HTERT RPE-1 (cell line): Measurements from ENCODE around the gene INPP5E.

Experiments used
- in situ Hi-C: fragments of 300-500 bp; cut with MboI; formaldehyde crosslinking; loops from 4 replicates; pipeline ENCODE4 v1.14.3; 2020; ENCODE audit warnings: low sequenced_read_pairs

The INPP5E gene

GRCh38 chr9:136448655-136449054, 9.0 kb upstream of the INPP5E start:
- in situ Hi-C loops, result no loop called here

DNA sequence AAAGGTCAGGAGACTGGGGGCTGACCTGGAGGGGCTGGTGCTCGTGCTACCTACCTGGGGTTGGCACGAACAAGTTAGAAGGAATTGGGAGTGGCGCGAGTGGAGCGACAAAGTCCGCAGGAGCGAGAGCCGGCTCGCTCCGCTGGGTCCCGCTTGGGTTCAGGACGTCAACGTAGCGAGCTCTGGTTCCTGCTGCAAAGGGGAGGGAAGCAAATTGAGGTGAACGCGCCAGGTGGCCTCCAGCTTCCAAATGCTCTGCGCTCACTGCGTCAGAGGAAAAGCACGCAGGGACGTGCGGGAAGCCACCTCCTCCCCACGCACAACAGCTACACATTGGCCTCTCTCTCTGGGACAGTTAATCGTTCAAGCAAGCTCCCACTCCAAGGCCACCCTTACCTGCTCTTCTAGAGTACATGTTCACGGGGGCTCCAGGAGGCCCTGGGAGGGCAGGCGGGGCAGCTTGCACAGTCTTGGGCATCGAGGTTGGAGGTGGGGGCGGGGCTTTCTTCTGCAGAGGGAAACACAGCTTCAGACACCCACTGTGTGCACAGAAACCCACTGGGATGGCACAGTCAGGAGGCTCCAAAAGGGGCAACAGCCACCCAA, 7.6 kb upstream of the INPP5E start:
- in situ Hi-C loops, result no loop called here

- in situ Hi-C loops, result no loop called here
Observed at GRCh38 chr9:136445799-136446198, 6.2 kb upstream of the INPP5E start.

DNA sequence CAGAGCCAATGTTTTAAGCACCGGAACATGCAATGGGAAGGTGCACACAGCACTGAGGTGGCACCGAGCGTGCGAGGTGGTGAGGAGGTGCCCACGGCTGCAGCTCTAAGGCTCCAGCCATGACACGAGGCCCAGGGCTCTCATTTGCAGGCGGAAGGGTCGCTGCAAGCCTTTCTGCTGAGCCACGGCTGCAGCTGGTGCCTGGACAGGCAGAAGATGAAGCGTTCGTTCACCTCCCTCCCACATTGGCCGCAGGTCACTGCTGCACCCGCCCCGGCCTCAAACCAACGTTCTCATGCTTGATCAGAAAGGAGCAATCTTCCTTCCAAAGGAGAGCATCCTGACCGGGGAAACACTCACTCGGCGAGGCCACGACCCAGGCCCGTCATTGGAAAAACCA, 4.5 kb upstream of the INPP5E start:
- in situ Hi-C loops, result no loop called here

- in situ Hi-C loops, result no loop called here
Observed at GRCh38 chr9:136443687-136444086, 4.0 kb upstream of the INPP5E start.

DNA sequence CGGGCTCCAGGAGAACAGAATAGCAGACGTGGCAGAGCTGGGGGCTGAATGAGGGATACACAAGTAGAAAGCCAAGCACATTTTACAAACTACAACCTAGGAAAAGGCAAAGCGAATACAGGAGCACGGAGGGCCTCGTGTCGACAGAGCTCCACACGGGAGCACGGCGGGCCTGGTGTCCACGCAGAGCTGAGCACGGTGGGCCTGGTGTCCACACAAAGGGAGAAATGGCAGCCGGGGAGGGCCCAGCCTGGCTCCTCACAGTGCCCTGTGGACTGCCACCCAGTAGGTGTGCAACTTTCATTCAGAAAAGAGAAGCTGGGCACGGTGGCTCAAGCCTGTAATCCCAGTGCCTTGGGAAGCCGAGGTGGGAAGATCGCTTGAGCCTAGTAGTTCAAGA, 3.4 kb upstream of the INPP5E start:
- in situ Hi-C loops, result no loop called here

- in situ Hi-C loops, result no loop called here
Observed at GRCh38 chr9:136442265-136442664, 2.6 kb upstream of the INPP5E start.

DNA sequence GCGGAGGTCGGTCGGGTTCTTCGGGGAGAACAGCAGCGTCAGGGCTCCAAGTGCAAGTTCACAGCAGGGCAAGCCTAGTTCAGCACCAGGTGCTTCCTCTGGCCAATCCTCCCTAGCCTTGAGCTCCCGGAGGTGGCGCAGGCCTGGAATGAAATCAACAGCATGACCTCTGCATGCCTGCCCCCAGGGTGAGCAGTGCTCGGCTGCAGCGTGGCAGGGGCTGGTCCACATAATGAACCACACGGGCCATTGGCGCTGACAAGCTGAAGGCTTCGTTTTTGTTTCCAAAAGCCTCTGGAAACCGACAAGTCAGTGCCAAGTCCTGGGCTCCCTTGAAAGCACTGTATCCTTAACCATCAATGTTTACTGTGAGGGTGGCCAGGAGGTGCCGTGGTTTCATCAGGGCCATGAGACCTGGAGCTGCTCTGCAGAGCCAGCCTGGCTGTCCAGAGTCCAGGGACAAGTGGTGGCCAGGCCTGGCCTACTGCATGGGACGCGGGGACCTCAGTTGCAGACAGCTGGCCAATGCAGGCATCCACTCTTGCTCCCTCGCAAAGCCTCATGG, 2.1 kb upstream of the INPP5E start:
- in situ Hi-C loops, result no loop called here

DNA sequence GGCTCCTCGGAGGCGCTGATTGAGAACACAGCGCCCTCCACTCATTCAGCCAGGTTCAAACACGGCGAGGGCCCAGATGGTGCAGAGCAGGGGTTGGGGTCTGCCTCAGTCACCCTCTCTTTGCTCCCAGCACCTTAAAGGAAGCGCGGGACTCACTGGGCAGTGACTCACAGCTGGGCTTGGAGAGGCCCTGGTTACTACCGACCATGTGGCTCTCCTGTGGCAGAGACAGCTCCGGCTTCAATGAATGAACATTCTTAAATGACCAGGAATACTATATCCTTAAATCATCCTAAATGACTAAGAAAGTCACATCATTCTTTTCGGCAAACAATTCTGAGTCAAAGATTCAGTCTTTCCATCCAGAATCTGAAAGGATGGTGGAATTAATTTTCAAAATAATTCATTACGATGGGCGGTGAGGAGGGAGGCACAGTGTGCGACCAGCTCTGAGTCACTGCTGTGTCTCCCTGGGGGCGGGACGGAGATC, 1.6 kb upstream of the INPP5E start:
- in situ Hi-C loops, result no loop called here

- in situ Hi-C loops, result no loop called here
Observed at GRCh38 chr9:136438548-136439480, 831 bp downstream of the INPP5E start.

- in situ Hi-C loops, result no loop called here
Observed at GRCh38 chr9:136437839-136438547, 1.7 kb downstream of the INPP5E start.

GRCh38 chr9:136437430-136437829, 2.2 kb downstream of the INPP5E start:
- in situ Hi-C loops, result no loop called here

GRCh38 chr9:136436055-136436634, 3.5 kb downstream of the INPP5E start:
- in situ Hi-C loops, result no loop called here

DNA sequence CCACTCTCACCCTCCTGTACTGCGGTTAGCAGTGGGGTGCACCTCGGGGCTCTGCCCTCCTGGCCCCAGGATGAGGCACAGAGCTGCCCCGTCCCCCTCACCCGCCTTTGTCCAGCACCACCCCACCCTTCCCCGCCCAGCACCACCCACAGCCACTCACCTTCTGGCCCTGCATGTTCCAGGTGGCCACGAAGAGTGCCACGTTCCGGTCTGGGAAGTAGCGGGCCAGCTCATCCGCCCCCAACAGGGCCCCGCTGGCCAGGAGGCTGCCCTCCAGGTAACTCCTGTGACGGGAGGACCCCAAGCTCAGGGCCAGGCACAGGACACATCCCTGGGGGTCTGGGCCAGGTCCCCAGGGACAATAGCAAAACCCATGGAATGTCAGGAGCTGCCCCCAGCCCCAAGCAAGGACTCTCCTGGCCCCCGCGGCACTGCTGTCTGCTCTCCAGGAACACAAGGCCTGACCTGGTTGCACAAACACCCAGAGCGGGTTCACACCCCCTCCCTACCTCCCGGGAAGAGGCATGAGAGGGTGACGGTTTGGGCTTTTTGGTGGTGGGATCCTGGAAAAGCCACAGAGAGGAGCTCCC, 5.0 kb downstream of the INPP5E start:
- in situ Hi-C loops, result no loop called here

GRCh38 chr9:136433849-136434579, 5.6 kb downstream of the INPP5E start:
- in situ Hi-C loops, result no loop called here

DNA sequence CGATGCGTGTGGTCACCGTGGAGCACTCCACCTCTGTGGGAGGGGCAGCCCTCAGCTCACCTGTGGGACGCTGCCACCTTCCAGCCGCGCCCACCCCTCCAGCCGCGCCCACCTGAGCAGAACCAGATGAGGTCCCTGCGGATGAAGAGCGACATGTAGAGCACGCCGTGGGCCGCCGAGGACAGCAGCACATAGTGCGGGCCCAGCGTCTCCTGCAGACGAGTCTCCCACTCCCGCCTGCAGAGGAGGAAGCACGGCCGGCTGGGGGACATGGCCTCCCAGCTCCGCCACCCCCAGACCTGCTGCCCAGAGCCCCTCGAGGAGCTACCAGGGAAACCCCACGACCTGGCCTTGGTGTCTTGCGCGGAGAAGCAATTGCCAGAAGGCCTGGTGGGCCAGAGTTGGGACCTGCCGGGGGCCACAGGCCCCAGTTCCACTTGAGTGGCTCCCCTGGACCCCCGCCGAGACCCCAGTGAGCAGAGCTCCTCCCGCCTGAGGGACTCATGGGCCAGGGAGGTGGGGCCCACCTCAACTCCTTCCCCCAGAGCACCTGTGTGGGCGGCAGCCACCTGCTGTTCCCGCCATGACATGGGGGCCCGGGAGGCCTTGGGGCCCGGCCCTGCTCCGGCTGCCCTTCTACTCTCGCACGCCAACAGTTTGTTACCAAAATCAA, 6.5 kb downstream of the INPP5E start:
- in situ Hi-C loops, result no loop called here

DNA sequence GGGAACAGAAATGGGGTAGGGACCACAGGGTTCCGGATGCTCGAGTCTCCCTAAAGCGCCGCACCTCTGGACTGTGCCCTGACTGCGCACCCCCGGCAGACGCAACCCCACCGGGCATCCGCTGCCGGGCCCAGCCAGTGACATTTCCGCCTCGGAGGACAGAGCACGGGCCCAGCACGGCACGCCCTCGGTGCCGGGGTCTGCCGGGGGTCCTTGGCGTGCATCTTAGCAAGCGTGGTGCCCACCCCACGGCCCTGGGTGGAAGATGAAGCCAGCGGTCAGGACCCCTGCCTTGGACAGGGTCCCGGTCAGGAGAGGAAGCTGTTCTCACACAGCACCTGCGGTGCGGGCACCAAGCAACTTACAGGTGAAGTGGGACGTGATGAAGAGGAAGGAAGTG, 7.1 kb downstream of the INPP5E start:
- in situ Hi-C loops, result no loop called here

DNA sequence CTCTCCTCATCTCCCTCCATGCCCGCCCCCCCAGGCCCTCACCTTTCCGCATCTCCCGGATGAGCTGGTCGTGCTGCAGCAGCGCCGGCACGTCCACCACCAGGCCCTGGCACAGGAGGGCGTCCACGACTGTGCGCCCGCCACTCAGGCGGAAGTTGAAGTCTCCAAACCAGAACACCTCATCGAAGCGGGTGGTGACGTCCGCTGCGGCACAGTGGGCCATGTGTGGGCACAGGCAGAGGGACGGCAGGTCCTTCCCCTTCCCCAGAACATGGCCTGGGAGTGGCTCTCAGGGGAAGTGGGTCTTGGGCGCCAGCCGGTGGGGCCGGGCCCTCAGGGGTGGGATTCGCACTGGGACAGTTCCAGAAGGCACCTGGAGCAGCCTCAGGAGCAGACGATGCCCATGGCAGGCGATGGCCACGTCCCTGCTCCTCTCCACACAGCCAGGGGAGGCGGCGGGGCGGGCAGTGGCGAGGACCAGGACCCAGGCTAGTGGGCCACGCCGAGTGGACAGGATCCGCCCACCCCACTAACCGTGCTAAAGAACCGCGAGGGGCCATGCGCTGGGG, 7.8 kb downstream of the INPP5E start:
- in situ Hi-C loops, result no loop called here
